ENCODE results near the gene AKR7A2.

AKR7A2 gene

DNA sequence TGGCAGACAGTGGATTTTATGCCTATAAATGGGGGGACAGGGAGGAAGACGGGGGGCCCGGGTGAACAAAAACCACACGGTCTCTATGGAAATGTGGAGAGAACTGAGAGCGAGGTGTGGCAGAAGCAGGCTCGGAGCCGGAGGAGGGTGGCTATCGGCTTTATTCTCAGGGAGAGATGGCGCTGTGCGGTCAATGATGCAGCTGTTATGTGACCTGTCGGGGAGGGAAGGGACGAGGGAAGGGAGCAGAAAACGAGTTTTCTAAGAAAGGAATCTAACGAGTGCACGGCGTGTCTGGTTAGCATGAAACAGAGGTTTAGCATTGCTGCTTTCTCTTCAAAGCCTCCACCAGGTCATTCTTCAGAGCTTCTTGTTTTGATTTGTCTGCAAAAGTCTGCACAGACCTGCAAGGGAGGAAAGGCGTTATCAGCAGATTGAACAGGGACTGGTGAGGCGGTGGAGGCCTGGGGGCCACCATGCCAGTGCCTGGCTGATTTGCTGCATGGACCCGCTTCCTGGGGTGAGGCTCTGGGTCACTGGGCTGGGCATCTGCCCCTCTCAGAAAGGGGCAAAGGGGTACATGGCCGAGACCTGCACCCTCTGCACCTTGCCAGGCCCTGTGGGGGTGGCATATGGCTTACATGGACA lies 27.4 kb upstream of the AKR7A2 start:
- DNase-seq (ENCODE audit: low read depth) = no peak
- TF ChIP-seq, protein P1, sequence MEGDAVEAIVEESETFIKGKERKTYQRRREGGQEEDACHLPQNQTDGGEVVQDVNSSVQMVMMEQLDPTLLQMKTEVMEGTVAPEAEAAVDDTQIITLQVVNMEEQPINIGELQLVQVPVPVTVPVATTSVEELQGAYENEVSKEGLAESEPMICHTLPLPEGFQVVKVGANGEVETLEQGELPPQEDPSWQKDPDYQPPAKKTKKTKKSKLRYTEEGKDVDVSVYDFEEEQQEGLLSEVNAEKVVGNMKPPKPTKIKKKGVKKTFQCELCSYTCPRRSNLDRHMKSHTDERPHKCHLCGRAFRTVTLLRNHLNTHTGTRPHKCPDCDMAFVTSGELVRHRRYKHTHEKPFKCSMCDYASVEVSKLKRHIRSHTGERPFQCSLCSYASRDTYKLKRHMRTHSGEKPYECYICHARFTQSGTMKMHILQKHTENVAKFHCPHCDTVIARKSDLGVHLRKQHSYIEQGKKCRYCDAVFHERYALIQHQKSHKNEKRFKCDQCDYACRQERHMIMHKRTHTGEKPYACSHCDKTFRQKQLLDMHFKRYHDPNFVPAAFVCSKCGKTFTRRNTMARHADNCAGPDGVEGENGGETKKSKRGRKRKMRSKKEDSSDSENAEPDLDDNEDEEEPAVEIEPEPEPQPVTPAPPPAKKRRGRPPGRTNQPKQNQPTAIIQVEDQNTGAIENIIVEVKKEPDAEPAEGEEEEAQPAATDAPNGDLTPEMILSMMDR (IDR thresholded peaks at IDR 0.05; ENCODE audit: low read depth, low read length, missing control alignments) = no peak
- H3K4me3 ChIP-seq (ENCODE audit: low read depth, low read length) = no peak overlapping the region

DNA sequence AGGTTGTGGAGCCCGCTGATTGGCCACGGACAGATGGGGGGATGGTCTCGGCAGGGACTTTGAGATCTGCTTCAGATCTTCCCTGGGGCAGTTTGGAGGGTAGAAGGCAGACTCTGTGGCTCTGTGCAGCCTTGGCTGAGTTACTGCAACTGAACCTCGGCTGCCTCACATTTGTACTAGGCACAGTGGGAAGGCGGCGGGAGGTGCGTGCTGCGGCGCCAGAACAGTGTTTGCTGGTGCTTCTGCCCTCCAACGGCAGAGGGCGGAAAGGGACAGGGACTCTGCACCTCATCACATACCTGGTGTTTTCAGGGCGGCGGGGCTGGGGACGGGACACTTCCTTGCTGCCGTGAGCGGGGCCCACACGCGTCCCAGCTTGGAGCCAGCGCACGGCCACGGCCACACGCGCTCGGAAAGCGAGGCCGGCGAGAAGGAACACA lies 26.4 kb upstream of the AKR7A2 start:
- DNase-seq (ENCODE audit: low read depth) = no peak
- H3K4me3 ChIP-seq (ENCODE audit: low read depth, low read length) = no peak overlapping the region
- TF ChIP-seq, protein P1 (IDR thresholded peaks at IDR 0.05; ENCODE audit: low read depth, low read length, missing control alignments) = no peak

DNA sequence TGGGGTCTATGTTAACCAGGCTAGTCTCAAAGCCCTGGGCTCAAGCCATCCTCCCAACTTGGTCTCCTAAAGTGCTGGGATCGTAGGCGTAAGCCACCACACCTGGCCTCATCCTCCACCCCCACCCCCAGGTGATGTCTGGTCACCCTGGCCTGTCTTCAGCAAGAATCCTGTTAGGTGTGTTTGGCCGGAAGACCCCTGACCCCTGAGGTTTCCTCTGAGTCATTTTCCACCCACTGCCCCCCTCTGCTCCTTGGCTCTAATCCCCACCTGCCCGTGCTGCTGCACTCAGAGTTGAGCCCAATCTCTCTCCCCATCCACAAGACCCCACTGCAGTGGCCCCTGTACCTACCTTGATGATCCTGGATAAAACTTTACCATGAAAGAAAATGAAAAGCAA lies 25.3 kb upstream of the AKR7A2 start:
- no peak for DNase-seq (ENCODE audit: low read depth)
- no peak overlapping the region for H3K4me3 ChIP-seq (ENCODE audit: low read depth, low read length)
- TF ChIP-seq, protein P1 (IDR thresholded peaks at IDR 0.05; ENCODE audit: low read depth, low read length, missing control alignments) = no peak

DNA sequence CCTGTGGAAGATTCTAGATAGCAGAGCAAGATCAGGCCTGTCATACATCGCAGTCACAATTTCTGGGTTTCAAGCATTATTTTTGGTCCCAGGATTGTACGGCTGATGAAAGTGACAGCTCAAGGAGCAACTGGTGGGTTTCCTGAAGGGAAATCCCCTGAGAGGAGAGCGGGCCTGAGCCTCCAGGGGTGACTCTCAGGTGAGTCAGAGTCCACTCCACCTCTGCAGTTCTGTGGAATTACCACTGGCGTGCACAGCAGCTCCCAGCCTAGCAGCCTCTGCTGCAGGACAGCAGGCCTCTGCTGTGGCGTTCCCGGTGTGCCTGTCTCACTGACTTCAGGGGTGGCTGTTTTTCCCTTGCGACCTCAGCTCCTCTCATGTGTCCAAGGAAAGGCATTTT lies 24.6 kb upstream of the AKR7A2 start:
- no peak overlapping the region for H3K4me3 ChIP-seq (ENCODE audit: low read depth, low read length)
- DNase-seq (ENCODE audit: low read depth) = no peak
- TF ChIP-seq, protein P1 (IDR thresholded peaks at IDR 0.05; ENCODE audit: low read depth, low read length, missing control alignments) = no peak

DNA sequence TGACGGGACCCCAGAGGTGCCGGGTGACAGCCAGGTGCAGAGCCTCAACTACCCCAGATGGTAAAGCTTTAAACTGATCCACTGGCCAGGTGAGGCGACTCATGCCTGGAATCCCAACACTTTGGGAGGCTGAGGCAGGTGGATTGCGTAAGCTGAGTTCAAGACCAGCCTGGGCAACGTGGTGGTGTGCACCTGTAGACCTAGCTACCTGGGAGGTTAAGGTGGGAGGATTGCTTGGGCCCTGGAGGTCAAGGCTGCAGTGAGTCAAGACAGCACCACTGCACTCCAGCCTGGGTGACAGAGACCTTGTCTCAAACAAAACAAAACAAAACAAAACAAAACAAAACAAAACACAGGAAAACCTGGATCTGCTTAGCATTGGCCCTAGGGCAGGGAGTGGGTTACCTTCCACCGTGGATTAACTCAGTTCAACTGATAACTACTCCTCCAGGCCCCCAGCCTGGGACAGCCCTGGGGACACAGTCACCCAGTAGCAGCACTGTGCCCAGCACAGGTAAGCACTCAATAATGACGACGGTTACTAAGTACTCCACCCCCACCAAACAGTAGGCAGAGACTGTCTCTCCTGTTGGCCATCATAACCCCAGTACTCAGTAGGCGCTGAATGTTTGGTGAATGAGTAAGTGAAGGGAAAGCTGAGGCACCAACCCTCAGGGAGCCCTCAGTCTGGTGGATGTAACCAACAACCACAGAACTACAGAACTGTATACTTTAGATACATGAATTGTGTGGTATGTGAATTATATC lies 21.8 kb upstream of the AKR7A2 start:
- no peak overlapping the region for H3K4me3 ChIP-seq (ENCODE audit: low read depth, low read length)
- TF ChIP-seq, protein P1 (IDR thresholded peaks at IDR 0.05; ENCODE audit: low read depth, low read length, missing control alignments) = no peak
- DNase-seq (ENCODE audit: low read depth) = no peak

DNA sequence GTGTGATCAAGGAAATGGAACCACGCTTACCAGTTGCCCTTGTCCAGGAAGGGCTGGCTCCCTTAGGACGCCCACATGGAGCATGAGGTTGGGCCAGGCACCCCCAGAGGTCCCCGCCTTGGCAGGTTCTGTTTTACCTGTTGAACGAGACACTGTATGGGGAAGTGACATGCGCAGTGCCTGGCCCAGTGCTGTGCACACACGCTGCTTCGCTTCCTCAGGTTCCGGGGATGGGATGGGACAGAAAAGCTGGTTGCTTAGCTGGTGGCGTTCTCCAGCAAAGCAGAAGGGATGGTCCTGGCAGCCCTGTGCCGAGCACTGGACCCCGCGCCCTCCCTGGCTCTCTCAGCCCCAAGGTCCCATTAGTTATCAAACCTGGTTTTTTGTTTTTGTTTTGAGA lies 20.9 kb upstream of the AKR7A2 start:
- H3K4me3 ChIP-seq (ENCODE audit: low read depth, low read length) = no peak overlapping the region
- TF ChIP-seq, protein P1 (IDR thresholded peaks at IDR 0.05; ENCODE audit: low read depth, low read length, missing control alignments) = no peak
- no peak for DNase-seq (ENCODE audit: low read depth)
